Loucy (cell line): ENCODE measurements around the gene STK39.

Source experiments
- H2AFZ ChIP-seq: fragments of 200-600 bp; sonication (generic); 2 replicates; pipeline ENCODE4 v1.6.0; 2016; ENCODE audit warnings: antibody characterized with exemption, mild to moderate bottlenecking, low read length, moderate library complexity
- H3F3A ChIP-seq: fragments of 200-600 bp; 2 replicates; pipeline ENCODE4 v1.6.0; 2016; ENCODE audit warnings: antibody characterized with exemption, low read depth, mild to moderate bottlenecking
- H3K27me3 ChIP-seq: fragments of 200-600 bp; sonication (generic); 2 replicates; pipeline ENCODE4 v1.6.1; 2014; ENCODE audit warnings: low read length, mild to moderate bottlenecking; ENCODE audit not compliant: insufficient read depth, poor library complexity, severe bottlenecking
- H3K36me3 ChIP-seq: fragments of 200-600 bp; sonication (generic); 2 replicates; pipeline ENCODE4 v1.6.1; 2016; ENCODE audit warnings: low read length; ENCODE audit not compliant: insufficient read depth
- H3K4me1 ChIP-seq: fragments of 200-600 bp; sonication (generic); 2 replicates; pipeline ENCODE4 v1.5.1; 2014; ENCODE audit warnings: low read length, mild to moderate bottlenecking; ENCODE audit not compliant: insufficient read depth, poor library complexity, severe bottlenecking
- H3K4me2 ChIP-seq: fragments of 200-600 bp; sonication (generic); 2 replicates; pipeline ENCODE4 v1.6.0; 2014; ENCODE audit warnings: antibody characterized with exemption, low read length, low read depth, mild to moderate bottlenecking; ENCODE audit not compliant: poor library complexity, severe bottlenecking
- H3K4me3 ChIP-seq: fragments of 200-600 bp; sonication (generic); 2 replicates; pipeline ENCODE4 v1.5.1; 2014; ENCODE audit warnings: low read length, mild to moderate bottlenecking, mixed read lengths; ENCODE audit not compliant: poor library complexity, severe bottlenecking
- H3K79me2 ChIP-seq: fragments of 200-600 bp; sonication (generic); 2 replicates; pipeline ENCODE4 v1.6.1; 2014; ENCODE audit warnings: low read length; ENCODE audit not compliant: insufficient read depth
- H3K9ac ChIP-seq: fragments of 200-600 bp; sonication (generic); 2 replicates; pipeline ENCODE4 v1.6.0; 2014; ENCODE audit warnings: mild to moderate bottlenecking, low read depth, low read length, moderate library complexity; ENCODE audit not compliant: poor library complexity, severe bottlenecking
- H3K9me2 ChIP-seq: fragments of 200-600 bp; sonication (generic); replicated peaks from 2 replicates; pipeline ENCODE4 v1.6.1; 2016; ENCODE audit warnings: low read depth, low read length, mixed read lengths
- H3K9me3 ChIP-seq: fragments of 200-600 bp; sonication (generic); 2 replicates; pipeline ENCODE4 v1.6.1; 2014; ENCODE audit warnings: mild to moderate bottlenecking, antibody characterized with exemption, low read length, low read depth; ENCODE audit not compliant: insufficient read depth
- H4K20me1 ChIP-seq: fragments of 200-600 bp; sonication (generic); 2 replicates; pipeline ENCODE4 v1.6.0; 2014; ENCODE audit warnings: antibody characterized with exemption, low read length, mild to moderate bottlenecking; ENCODE audit not compliant: insufficient read depth, poor library complexity, severe bottlenecking
- CTCF ChIP-seq: fragments of 200-600 bp; sonication (generic); conservative IDR thresholded peaks from 2 replicates; pipeline ENCODE4 v1.5.1; 2014; ENCODE audit warnings: mild to moderate bottlenecking, antibody characterized with exemption, low read length
- EZH2phosphoT487 ChIP-seq: fragments of 200-600 bp; IDR thresholded peaks from 2 replicates; pipeline ENCODE4 v1.6.1; 2018; ENCODE audit warnings: antibody characterized with exemption, mild to moderate bottlenecking, moderate library complexity, borderline replicate concordance

The STK39 gene

GRCh38 chr2:168105127-168105683 lies 142.2 kb downstream of the STK39 start:
- H4K20me1 ChIP-seq = no peaks in the 10 kb centered on the region
- no peak overlapping the region for H3K9ac ChIP-seq
- H3K4me1 ChIP-seq = no peaks in the 10 kb centered on the region
- TF ChIP-seq CTCF = no peak
- TF ChIP-seq EZH2phosphoT487 = no peak
- no peaks in the 10 kb centered on the region for H3K79me2 ChIP-seq
- no peaks in the 10 kb centered on the region for H3F3A ChIP-seq
- H2AFZ ChIP-seq = no peak overlapping the region
- peaks cover 40% of the 10 kb centered on the region for H3K36me3 ChIP-seq
- no peak overlapping the region for H3K4me3 ChIP-seq
- no peaks in the 10 kb centered on the region for H3K9me3 ChIP-seq
- no peaks in the 10 kb centered on the region for H3K9me2 ChIP-seq
- H3K4me2 ChIP-seq = no peak overlapping the region
- H3K27me3 ChIP-seq = no peaks in the 10 kb centered on the region

DNA sequence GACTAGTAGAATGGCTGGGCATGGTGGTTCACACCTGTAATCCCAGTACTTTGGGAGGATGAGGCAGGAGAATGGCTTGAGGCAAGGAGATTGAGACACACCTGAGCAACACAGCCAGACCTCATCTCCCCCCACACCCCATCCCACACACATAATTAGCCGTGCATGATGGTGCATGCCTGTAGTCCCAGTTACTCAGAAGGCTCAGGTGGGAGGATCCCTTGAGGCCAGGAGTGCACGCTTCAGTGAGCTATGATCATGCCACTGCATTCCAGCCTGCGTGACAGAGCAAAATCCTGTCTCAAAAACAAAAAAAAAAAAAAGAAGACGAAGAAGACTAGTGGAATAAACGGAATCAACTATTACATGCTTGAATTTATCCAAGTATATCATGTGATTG lies 150.0 kb downstream of the STK39 start:
- Histone ChIP-seq H3K4me2 (no peak overlapping the region), H3K27me3 (no peaks in the 10 kb centered on the region), H3F3A (no peaks in the 10 kb centered on the region), H3K4me1 (no peaks in the 10 kb centered on the region), H3K9me2 (no peaks in the 10 kb centered on the region), H3K79me2 (no peaks in the 10 kb centered on the region), H3K9me3 (no peaks in the 10 kb centered on the region), H2AFZ (no peak overlapping the region), H3K36me3 (peaks cover 18% of the 10 kb centered on the region; the same call in 1 of the 2 replicates), H4K20me1 (no peaks in the 10 kb centered on the region), H3K9ac (no peak overlapping the region), H3K4me3 (no peak overlapping the region)
- no peak for TF ChIP-seq EZH2phosphoT487
- no peak for TF ChIP-seq CTCF

DNA sequence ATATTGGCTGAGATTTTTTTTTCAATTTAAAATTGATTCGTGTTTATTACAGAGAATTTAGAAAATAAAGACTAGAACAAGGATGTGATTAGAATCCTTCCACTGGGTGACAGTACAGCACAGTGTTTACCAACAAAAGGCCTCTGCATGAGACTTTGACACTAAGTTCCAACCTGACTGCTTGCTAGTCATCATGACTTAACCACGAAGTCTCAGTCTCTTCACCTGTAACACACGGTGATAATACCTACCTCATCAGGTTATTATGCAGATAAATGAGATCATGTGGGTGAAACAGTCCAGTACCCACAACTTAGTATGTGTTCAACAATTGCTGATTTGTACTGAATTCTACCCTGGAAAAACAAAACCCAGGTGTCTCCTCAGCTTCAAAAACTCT lies 151.2 kb downstream of the STK39 start:
- Histone ChIP-seq H3K4me3 (no peak overlapping the region), H3K9ac (no peak overlapping the region), H2AFZ (no peak overlapping the region), H4K20me1 (no peaks in the 10 kb centered on the region), H3K9me3 (no peaks in the 10 kb centered on the region), H3K36me3 (peaks cover 15% of the 10 kb centered on the region; the same call in 1 of the 2 replicates), H3K79me2 (no peaks in the 10 kb centered on the region), H3K4me2 (no peak overlapping the region), H3F3A (no peaks in the 10 kb centered on the region), H3K9me2 (no peaks in the 10 kb centered on the region), H3K4me1 (no peaks in the 10 kb centered on the region), H3K27me3 (no peaks in the 10 kb centered on the region)
- TF ChIP-seq CTCF (no peak), EZH2phosphoT487 (no peak)
